Middle frontal gyrus (tissue), 1 donor: ENCODE results near the gene ADAM10.

ENCODE experiments used
- DNase-seq: peaks from one replicate; pipeline ENCODE4 v3.0.0-alpha.2; 2015; ENCODE audit warnings: low spot score; ENCODE audit errors: extremely low spot score

The ADAM10 gene

DNA sequence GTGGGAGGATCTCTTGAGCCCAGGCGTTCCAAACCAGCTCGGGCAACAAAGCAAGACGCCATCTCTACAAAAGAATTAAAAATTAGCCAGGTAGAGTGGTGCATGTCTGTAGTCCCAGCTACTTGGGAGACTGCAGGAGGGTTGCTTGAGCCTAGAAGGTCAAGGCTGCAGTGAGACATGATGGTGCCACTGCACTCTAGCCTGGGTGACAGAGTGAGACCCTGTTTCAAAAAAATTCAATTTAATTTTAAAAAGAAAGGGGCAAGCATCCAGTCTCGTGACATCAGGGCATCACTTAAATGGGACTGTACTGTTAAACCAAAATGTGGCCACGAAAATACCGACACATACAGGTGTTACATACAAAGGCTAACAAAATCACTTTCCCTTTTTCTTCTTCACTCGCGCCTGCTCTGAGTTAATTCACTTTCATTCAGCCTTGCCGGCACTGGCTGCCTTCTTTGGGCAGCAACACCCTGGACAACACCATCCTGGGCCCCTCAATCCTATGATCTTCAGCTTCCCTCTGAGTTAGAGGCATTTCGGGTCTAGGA lies 196.1 kb downstream of the ADAM10 start:
- DNase-seq = no peak

DNA sequence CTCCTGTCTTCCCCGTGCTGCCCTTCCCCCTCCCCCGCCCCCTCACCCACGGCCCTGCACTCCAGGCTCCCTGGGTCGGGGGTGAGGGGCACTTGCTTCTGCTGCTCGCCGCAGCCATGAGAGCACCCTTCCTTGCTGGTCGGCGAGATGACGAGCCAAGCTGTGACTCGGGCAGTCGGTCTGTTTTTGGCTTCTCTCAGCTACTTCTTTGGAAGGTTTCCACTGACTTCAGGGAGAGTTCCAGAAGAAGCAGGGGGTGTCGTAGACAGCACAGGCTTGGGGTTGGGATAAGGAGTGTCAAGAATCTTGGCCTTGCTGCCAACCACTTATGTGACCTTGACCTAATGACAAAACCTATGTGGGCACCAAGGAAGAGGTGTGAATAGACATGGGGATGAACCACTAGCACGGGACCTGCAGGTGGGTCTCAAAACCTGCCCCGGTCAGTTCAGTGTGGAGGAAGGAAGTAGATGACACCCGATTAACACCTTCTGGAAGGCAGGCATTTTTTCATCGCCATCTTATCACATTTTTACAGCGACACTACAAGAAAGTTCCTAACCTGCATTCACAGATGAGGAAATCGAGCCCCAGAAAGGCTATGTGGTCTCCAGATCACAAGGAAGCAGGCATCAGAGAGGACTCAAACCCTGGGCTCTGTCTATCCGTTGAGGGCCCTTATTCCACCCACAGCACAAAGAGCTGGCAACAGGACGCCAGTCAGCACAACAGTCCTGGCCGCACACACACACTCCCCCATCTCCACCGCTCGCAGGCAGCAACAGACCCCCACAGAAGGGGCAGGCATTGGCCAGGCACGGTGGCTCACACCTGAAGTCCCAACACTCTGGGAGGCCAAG lies 196.8 kb downstream of the ADAM10 start:
- DNase-seq = no peak

DNA sequence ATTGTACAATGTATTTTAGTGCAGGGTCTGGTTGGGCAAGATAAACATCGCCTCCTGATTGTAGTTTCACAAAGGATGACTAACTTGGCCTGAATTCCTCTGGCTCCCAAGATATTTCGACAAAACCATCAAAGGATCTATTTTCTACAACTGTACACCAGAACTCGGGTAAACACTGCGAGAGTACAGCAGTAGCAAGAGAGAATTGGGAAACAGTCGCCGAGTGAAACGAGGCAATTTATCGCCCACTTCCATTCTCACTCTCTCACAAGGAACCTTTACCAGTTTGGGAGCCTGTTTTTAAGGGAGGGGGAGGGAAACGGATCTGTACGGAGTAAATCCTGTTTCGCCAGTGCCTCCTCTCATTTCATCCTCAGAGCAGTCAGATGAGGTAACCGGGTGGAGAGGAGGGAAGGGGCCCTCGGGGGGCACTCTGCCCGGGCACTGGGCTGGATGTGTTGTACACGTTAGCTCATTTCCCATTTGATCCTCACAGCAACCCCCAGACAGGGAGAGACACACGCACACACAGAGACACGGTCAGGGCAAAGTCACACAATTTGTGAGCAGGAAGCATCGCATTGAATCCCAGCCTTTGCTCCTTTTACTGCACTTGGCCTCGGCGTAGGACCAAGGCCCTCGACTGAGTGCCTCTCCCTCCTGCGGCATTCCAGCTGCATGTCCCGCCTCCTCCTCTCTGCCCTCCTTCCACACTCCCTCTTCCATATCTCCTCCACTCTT lies 197.6 kb downstream of the ADAM10 start:
- DNase-seq = peak; percentile 43

DNA sequence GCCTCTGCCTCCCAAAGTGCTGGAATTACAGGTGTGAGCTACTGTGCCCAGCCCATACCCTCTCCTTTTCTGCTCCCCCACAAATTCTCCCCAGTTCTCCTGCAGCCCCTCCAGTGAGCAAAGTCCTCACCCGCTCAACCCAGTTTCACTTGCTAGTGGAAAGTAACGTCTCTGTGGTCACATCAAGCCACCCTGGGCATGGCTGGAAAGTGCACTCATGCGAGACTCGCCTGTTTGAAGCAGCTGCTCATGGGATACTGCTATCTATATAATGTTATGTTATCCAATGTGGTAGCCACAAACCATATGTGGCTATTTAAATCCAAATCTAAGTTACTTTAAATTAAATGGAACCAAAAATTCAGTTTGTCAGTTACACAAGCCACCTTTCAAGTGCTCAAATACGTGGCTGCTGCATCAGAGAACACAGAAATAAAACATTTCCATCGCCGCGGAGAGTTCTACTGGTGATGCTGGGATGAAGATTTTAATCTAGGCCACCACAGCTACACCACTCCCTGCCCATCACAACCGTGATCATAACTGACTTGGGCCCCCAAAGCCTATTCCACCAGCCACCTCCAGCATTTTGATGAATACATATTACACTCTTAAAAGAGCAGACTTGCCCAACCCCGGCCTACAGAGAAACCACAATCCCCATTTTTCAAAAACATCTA lies 198.3 kb downstream of the ADAM10 start:
- no peak for DNase-seq

DNA sequence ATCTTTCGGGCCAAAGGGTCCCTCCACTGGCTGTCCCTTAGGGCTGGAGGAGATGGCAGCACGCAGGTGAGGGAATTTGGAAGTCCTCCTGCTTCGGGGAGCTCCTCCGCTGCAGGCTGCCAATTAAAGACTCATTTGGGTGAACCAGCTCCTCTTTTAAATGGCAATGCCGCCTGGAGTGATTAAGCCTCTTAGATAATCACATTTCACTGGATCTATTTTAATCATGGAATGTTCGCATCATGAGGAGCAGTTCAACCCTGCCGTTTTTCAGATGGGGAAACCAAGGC lies 199.8 kb downstream of the ADAM10 start:
- DNase-seq = no peak

DNA sequence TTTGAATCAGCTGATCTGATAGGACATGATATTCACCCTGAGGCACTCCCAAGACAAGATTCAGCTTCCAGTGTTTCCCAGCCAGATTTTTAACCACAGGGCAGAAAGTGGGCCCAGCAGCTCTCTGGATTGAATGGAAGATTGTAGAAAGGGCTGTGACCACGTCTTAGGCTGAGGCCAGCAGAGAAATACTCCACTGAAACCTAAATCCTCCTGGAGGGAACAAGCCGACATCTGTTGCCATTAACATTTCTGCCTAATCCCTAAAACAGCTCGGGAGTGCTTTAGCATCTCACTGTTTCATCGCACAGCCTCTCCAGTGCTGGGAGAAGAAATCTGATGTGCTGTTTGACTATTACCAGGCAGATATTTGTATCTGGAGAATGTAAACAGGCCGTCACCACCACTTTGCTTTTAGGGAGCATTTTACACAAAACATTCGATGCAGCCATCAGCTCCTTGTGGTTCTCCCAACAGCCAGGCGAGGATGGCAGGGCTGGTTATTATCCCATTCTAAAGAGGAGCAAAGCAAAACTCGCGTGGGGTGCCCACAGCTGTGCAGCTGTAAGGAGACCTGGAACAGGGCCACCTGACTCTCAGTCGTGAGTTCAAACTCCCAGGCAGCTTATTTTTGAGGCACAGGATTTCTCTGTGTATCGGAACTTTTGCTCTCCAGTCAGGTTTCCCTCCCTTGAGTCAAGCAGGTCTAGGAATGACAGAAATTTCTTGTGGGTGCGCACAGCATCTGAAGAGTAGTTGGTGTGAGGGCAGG lies 200.3 kb downstream of the ADAM10 start:
- DNase-seq = no peak

DNA sequence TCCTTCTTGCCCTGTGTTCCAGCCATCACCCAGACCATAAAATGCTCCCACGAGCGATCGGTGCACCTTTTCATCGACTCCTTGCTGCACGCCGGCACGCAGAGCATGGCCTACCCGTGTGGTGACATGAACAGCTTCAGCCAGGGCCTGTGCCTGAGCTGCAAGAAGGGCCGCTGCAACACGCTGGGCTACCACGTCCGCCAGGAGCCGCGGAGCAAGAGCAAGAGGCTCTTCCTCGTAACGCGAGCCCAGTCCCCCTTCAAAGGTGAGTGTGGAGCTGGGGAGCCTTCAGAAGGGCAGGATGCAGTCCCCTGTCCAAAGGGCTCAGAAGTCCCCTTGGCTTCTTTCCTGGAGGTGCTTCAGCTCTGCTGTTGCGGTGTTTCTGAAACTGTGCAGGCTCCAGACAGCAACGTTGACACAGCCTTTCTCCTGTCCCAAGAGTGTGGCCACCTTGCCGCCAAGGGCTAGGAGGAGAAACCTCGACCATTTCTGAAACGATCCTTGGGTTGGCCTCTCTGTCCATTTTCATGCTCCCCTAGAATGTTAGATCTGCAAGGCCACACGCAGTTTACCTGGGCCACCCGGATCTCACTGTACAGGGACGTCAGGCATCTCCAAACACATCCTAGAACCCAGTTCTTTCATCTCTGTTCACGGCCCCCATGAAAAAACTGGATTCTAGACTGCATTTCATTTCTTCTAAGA lies 201.0 kb downstream of the ADAM10 start:
- no peak for DNase-seq

DNA sequence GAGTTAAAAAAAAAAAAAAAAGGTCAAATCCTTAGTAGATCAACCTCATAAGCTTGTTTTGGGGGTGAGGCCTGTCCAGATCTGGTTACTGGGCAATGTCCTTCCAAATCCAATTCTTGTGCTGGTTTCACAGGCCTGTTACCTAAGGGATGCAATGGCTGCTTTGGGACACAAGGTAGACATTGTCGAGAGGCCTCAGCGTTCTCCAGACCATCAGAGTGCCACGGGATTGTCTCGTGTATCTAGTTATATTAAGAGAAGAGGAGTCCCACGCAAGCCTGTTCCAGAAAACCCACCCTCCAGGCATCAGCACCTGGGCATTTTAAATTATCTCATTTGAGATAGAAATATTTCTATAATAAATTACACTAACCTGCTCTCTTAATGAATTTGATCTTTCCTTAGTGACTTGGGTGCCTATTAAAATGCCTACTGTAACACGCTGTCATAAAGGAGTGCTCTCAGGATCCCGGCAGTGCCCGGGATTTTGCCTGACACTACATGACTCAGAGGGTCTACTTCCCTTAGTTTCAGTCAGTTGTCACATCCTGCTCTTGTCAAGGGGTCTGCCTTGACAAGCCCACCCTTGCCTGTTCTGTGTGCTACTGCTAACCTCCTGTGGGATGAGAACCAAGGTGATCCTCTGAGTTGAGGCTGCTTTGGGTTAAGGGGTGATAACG lies 201.7 kb downstream of the ADAM10 start:
- DNase-seq = no peak

DNA sequence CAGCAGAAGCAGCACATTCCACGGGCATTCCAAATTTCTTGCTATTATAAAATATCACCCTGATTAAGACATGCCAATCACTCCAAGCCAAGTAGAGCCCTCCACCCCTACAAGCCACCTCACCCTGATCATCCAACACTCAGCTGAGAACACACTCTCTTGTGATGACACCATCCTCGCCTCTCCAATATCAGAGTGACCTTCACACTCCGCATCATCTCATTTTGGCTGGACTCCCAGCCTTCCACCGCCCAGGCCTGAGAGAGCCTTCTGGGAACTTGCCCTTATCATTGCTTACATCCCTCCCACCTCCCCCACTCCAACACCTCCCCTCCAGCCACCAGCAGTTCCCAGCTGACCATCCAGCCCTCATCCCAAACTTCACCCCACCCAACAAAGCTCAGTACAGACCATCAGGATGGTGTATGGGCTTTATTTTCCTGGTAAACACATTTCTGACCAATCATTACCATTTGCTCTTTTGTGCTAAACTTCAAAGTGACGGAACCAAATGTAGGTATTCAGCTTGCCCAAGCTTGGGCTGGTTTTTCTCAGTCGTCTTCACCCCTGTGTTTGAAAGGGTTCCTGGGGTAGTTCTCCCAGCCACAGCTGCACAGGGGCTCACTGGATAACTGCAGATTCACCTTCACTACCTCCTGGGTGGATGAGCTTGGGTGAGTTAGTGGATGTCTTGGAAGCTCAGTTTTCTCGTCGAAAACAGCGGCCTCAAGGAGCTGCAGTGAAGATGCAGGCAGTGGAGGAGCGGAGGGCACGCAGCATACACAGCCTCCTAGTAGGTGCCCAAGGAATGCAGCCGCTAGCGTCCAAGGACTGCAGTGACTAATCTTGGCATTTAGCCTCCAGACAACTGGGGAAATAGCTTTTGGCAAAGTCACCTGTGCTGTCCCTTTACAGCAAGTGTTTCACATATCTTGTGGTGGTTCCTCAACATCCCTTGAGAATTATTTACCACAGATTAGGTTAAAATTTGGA lies 202.6 kb downstream of the ADAM10 start:
- no peak for DNase-seq

DNA sequence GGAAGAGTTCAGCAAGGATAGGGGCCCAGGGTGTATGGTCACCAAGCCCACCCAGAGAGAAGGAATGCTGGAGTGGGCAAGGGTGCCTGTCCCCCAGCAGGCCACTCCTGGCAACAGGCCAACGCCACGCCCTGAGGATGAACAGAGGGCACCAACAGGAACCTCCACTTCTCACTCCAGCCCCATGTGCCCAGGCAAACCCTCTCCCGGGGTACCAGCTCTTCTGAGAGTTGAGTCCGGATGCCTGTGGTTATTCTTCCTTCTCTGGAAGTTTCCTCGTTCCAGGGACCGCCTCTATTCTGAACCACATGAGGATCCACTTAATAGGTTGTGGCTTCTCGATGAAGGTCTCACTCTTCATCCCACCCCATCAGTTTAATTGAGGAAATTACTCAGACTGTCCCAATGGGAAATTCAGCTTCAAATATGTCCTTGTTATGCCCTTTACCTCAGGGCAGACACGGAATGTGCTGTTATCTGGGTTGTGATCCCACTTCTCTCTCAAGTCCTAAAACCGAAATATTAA lies 203.4 kb downstream of the ADAM10 start:
- DNase-seq = no peak

DNA sequence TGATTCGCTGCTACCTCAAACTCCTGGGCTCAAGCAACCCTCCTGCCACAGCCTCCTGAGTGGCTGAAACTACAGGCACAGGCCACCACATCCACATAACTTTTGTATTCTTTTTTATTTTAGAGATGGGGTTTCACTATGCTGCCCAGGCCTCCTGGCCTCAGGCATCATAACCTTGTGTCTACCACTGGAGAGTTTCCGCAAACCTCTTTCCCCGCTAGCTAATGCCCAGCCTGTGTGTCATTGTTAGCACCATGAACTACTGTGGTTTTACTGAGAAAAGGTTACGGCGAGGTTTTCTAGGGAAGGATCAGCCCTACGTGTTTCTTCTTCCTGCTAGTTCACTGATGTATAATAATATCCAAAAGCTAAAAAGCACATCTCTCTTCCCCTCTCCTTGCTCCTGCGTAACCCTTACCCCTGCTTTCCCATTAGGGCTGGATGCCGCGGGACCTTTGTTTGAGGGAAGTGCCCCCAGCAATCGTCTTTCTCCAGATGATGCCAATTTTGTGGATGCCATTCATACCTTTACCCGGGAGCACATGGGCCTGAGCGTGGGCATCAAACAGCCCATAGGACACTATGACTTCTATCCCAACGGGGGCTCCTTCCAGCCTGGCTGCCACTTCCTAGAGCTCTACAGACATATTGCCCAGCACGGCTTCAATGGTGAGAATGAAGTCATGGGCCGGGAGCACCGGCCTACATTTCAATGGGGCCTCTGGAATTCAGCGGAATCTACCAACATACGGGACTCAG lies 204.0 kb downstream of the ADAM10 start:
- no peak for DNase-seq

DNA sequence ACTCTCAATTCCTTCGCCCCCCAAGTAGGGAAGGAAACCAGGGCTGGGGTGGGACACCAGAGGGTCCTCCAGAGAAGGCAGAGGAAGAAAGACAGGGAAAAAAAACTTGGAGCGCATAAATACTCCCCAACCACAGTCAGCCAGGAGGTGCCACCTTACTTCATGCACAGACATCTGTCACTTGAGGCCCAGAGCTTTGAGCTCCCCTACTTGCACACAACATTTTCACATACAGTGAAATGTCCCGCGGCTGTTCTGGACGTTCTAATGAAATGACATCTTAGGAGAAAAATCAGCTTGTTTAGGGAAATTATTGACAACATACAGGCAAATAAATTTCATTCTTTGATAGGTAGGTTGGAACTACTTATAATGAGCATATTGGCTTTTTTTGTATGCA lies 204.8 kb downstream of the ADAM10 start:
- no peak for DNase-seq

DNA sequence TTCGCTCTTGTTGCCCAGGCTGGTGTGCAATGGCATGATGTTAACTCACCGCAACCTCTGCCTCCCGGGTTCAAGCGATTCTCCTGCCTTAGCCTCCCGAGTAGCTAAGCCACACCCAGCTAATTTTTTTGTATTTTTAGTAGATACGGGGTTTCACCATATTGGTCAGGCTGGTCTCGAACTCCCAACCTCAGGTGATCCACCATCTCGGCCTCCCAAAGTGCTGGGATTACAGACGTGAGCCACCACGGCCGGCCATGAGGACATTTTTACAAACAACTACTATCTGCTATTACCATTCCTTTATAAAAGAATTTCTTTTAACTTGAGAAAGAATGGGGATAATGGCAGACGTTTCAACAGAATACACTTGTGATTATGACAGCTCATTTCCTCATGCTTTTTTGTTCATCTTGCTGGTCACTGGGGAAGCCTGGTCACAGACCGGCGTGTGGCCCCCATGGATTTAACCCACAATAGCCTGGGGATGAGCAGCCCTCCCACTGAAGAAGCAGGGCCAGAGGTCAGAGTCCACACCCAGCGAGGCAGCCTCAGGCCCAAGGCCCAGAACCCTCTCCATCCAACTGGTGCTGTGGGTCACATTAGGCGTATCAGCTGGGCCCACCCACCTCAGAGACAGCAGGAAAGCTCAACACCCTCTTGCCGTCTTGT lies 205.7 kb downstream of the ADAM10 start:
- no peak for DNase-seq

DNA sequence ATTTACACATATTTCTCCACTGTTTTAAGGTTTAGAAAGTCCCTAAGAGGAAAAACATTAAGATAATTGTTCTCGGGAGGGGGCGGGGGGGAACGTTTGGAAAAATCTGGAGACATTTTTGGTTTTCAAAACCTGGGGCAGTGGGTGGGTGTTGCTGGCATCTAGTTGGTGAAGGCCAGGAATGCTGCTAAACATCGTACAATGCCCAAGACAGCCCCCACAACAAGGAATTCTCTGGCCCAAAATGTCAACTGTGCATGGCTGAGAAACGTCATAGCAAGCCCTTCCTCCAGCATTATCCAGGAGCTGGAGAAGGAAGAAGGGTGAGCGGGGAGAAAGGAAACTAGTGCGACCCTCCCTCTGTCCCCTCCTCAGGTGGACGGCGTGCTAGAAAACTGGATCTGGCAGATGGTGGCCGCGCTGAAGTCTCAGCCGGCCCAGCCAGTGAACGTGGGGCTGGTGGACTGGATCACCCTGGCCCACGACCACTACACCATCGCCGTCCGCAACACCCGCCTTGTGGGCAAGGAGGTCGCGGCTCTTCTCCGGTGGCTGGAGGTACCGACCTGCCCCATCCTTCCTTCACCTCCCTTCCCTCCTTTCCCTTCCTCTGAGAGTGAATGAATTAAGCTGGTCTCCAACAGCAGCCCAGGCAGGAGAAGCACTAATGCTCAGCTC lies 208.0 kb downstream of the ADAM10 start:
- DNase-seq = no peak

DNA sequence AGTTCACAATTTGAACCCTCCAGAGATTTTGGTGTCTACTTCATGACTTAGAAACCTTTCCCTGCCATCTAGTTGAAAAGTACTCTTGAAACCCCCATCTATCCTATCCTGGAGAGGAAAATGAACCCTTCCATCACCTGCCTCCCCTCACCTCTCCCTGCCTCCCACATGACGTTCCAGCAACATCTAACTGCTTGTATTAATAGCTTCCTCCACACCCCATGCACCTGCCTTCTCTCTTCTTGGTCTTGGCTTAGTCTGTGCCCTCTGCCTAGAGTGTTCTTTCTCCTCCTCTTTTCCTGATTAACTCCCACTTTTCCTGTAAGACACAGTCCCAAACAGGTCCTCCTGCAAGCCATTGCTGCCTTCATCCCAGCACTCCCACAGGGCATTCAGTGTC lies 210.0 kb downstream of the ADAM10 start:
- no peak for DNase-seq

DNA sequence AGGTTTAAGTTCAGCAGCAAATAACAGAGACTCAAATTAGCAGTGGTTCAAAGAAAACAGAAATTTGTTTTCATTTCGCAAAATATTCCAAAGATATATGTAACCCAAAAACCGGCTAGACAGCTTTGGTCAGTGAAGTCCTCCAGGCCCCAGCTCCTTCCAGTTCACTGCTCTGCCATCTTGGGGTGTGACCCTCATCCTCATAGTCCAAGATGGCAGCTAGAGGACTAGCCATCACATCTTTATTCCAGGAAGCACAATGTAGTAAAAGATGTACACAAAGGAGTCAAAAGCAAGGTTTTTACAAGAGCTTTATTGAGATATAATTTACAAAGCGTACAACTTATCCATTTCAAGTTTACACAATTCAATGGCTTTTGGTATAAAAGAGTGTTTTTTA lies 210.6 kb downstream of the ADAM10 start:
- no peak for DNase-seq
